HG03025 (cell line): Measurements from ENCODE around the gene CNKSR1.

Source experiments
- ATAC-seq: cut with Tn5 transposase; IDR thresholded peaks from one replicate; pipeline ENCODE4 v1.9.1; 2021; ENCODE audit warnings: mild to moderate bottlenecking, moderate library complexity; ENCODE audit not compliant: unreplicated experiment, low FRiP score

CNKSR1 gene

DNA sequence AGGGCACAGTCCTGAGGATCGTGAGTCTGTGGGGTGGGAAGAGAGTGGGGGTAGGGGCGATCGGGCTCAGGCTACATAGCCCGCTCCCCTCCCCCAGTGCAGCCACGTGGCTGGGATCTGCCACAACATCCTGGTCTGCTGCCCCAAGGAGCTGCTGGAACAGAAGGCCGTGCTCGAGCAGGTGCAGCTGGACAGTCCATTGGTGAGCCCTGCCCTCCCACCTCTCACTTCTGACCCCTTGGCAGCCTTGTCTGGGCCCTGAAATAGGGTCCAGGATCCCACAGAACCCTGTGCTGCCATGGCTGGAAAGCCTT is 5.0 kb downstream of the CNKSR1 start:
- ATAC-seq: no peak

GRCh38 chr1:26184086-26184485 is 6.8 kb downstream of the CNKSR1 start:
- ATAC-seq: no peak

DNA sequence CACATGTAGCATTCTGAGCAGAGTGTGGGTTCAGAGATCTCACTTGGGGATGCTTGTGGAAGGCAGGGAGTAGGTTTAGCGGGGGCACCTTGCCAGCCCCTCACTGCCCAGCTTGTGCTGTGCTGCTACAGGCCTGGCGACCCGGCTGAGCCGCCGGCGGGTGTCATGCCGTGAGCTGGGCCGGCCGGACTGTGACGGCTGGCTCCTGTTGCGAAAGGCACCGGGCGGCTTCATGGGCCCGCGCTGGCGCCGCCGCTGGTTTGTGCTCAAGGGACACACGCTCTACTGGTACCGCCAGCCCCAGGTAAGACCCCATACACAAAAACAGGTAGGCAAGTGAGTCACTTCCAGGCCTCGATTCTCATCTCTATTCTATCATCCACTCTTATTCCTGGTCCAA is 7.6 kb downstream of the CNKSR1 start:
- no peak for ATAC-seq

DNA sequence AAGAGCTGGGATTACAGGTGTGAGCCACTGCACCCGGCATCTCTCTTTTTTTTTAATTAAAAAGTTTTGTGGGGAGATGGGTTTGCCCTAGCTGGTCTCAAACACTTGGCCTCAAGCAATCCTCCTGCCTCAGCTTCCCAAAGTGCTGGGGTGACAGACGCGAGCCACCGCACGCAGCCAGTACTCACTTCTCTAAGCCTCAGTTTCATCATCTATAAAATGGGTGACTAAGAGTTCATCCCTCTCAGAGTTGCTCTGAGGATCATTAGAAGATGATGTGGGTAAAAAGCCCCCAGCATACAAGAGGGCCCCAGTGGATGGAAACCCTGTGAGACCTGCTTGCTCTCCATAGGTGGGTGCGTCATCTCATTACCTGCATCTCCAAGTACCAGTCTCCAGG is 10.6 kb downstream of the CNKSR1 start:
- ATAC-seq: no peak

DNA sequence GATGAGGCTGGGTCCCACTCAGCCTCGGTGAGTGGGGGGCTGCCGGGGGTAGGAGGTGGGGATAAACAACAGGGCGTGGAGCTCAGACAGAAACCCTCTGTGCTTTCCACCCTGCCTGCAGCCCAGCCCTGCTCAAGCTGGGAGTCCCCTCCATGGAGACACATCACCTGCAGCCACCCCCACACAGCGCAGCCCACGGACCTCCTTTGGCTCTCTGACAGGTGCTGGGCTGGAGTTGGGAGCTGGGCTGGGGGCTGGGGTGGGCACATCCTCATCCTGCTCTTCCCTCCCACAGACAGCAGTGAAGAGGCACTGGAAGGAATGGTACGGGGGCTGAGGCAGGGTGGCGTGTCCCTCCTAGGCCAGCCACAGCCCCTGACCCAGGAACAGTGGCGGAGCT is 11.2 kb downstream of the CNKSR1 start:
- no peak for ATAC-seq

DNA sequence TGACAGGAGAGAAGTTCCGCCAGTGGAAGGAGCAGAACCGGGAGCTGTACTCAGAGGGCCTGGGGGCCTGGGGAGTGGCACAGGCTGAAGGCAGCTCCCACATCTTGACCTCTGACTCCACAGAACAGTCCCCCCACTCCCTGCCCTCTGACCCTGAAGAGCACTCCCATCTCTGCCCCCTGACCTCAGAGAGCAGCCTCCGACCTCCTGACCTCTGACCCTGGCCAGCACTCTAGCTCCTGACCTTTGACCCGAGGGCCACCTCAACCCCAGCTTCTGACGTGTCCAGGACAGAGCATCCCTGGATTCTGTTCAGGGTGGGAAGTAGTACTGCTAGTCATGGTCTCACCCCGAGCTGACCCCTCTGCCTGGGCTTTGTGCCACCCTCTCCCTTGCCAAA is 12.0 kb downstream of the CNKSR1 start:
- ATAC-seq: no peak

DNA sequence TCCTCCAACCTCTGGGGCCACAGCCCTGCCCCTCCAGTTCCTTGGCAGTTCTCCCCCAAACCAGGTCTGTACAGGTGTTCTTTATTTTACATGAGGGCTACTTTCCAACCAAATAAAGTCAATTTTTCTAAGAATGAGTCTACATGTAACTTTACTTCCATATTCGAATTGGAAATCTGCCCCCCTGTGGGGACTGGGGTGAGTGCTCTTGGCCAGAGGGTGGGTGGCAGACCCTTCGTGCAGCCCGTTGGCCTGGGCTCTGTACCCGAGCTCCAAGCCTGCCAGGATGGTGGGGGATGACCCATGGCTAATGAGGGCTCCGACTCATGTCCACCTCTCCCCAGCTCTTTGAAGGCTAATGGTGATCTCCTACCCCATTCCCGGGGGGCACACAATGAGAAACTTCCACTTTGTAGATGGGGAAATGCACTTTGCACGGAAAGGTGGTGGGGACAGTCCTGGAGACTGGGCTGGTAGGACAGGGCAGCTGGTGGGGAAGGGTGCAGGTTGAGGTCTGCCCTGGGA is 12.5 kb downstream of the CNKSR1 start:
- ATAC-seq: no peak

DNA sequence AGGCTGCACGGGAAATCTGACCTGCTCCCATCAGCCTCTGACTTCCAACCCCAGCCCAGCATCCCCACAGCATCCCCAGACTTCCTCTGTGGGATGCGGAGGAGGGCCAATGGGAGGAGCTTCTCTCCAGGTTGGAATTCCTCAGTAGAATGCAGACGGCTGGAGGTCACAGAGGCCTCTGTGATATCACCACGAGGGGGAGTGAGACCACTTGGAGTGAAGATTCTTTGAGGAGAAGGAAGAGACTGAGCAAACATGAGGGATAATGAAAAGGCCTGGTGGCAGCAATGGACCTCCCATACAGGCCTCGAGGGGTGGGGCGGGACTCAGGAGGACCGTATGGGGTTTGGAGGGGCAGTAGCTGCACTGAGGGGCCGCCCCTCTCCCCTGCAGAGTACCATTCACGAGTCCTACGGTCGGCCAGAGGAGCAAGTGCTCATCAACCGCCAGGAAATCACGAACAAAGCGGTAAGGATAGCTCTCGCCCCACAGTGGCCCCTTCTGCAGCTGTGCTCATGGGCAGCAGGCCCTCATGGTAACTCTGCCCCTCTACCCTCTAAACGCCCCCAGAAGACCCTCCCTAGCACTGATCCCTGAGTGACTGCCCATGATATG is 13.2 kb downstream of the CNKSR1 start, which contains the start of gene CATSPER4:
Gene CATSPER4, plus strand, starts transcription at position 230 of the 615 bp plus-strand sequence. Its CDS starts 26 bp downstream, at position 256.
- no peak for ATAC-seq

GRCh38 chr1:26191739-26192138 is 14.4 kb downstream of the CNKSR1 start:
- no peak for ATAC-seq

DNA sequence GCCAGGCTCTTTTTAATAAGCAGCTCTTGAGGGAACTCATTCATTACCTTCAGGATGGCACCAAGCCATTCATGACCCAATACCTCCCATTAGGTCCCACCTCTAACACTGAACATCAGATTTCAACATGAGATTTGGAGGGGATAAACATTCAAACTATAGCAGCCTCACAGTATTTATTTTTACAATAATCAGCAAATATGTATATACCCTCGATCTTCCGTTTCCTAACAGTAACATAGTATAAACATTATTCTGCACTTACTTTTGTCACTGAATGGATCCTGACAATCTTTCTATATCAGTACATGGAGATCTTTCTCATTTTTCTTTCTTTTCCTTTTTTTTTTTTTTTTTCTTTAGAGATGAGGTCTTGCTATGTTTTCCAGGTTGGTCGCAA is 18.5 kb downstream of the CNKSR1 start:
- ATAC-seq: no peak

DNA sequence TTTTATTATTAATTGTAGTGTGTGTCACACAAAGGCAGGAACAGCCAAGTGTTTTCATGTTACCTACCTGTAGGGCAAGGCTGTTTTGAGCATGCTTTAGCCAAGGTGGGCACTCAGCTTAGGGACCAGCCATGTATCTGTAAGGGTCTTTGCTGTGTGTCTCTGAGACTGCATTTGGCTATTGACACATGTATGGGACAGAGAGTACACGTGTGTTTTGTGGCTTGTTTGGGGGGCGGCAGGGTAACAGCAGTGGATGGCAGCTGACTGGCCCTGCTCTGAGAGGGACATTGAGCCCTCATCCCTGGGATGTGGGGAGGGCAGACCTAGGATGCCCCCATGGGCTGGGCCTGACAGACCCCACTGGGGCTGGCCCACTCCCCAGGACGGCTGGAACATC is 20.0 kb downstream of the CNKSR1 start:
- ATAC-seq: no peak

DNA sequence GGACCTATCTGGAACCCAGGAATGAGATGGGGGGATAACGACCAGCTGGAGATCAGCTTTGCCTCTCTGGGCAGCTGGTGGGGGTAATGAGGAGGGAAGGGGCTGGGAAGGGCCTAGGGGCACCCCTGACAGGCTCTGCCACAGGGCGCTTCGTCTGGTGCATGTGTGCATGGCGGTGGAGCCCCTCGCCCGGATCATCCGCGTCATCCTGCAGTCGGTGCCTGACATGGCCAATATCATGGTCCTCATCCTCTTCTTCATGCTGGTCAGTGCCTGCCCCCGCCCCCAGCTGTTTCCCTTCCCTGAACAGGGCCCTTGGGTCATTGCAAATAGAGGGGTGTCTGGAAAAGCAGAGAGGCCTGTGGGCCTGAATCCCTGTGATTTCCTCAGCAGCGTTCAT is 20.5 kb downstream of the CNKSR1 start:
- no peak for ATAC-seq

GRCh38 chr1:26200413-26200812 is 23.1 kb downstream of the CNKSR1 start:
- ATAC-seq: no peak

GRCh38 chr1:26203642-26204318 is 26.5 kb downstream of the CNKSR1 start:
- ATAC-seq: no peak

DNA sequence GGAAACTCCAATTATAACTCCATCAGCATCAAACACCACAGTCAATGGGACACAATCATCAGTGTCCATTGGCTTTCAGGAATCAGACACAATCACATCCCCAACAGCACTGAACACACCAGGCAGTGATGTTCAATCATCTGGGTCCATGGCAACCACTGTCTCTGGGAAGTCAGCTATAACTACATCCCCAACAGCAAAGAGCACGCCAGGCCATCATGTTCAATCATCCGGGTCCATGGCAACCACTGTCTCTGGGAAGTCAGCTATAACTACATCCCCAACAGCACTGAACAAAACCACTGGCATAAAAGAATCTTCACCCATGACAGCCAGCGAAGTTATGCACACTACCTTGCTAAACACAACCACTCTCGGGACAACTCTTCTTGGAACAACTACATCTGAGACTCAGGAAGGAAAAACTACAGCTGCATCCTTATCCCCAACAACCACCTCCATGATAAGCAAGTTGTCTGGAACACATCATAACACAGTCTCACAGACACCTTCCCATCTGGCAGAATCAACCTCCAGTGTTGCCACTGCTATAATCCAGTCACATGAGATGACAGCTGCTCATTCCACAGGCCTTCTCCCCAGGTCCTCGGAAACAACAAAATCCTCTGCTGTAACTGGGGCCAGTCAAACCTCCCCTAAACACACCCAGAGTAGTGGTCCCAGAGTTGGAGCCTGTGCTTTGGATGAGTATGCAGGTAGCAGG is 33.0 kb downstream of the CNKSR1 start:
- no peak for ATAC-seq

GRCh38 chr1:26212726-26213125 is 35.4 kb downstream of the CNKSR1 start:
- no peak for ATAC-seq

GRCh38 chr1:26213335-26213905 is 36.1 kb downstream of the CNKSR1 start:
- no peak for ATAC-seq

DNA sequence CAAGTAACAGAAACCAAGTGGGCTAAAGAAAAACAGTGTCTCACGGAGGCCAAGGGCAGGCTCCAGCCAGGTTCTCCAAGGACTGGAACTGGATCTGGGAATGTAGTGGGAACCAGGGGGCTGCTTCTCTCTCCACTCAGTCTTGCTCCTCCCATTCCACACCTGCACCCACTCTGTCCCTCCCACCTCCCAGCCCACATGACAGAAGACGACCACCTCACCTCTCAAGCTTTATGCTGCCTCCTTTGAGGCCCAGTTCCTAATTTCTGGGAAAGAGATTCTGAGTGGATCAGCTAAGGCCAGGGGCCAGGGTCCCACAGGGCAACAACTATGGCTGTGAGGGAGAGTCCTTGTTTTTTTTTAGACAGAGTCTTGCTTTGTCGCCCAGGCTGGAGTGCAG is 38.0 kb downstream of the CNKSR1 start:
- no peak for ATAC-seq

GRCh38 chr1:26218906-26219494 is 41.7 kb downstream of the CNKSR1 start:
- ATAC-seq: no peak

DNA sequence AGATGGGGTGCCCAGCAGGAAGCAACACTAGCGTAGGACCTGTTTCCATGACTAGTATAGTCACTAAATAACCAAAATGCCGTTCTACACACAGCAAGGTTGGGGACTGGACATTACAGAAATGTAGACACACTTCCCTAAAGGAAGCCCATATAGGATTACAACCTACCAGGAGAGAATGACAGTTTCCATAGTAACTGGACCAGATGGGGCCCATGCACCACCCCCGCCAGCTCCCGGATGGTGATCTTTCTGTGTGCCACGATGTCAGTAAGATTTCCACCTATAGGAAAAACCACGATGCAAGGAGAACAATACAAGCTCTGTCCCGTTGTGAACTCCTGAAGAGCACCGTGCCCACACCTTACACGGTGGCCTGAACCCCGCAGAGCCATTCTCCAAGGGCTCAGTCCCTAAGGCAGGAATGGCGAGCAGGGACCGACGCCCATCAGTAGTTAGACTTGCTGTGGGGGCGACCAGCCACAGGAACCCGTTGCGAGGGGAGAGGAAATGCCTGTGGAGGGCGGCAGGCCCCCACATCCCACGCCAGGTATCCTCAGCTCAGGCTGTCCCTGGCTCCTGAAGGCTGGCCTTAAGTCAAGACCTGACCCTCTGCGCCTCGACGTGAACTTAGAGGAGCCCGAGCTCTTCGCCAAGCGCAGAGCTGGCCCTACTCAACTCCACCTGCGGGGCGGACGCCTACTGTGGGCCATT is 43.1 kb downstream of the CNKSR1 start:
- ATAC-seq: no peak
